ENCODE measurements around the gene SPAAR. TPM values are rescaled to one million over a fixed set of nuclear protein-coding genes. Genes with fewer than 3 reads are reported as not detected.

Gene SPAAR
- total RNA-seq, 1 donor from 2014 or later: 0.56 TPM

GRCh38 chr9:35956651-35957050 is 47.4 kb downstream of the SPAAR start:
- Mint-ChIP-seq H3K4me1 (ENCODE audit: unreplicated experiment) (peaks cover 4% of the 10 kb centered on the region), H3K27ac (ENCODE audit: unreplicated experiment) (no peak overlapping the region), H3K9me3 (ENCODE audit: unreplicated experiment) (no peaks in the 10 kb centered on the region), H3K36me3 (ENCODE audit: unreplicated experiment) (no peaks in the 10 kb centered on the region), H3K4me3 (ENCODE audit: unreplicated experiment) (no peak overlapping the region), H3K27me3 (ENCODE audit: unreplicated experiment) (peaks cover 2% of the 10 kb centered on the region)
- DNase-seq (ENCODE audit: extremely low spot score, unreplicated experiment): no peak
- no peak for TF ChIP-seq CTCF (IDR thresholded peaks at IDR 0.05)

GRCh38 chr9:35958104-35958837 is 49.0 kb downstream of the SPAAR start, which contains the start of gene OR2S2:
TSS of gene OR2S2 (minus strand) at chr9:35958154. CDS start at chr9:35958098, 56 bp downstream.
- Mint-ChIP-seq H3K9me3 (ENCODE audit: unreplicated experiment) (no peaks in the 10 kb centered on the region), H3K36me3 (ENCODE audit: unreplicated experiment) (no peaks in the 10 kb centered on the region), H3K27me3 (ENCODE audit: unreplicated experiment) (peaks cover 3% of the 10 kb centered on the region), H3K27ac (ENCODE audit: unreplicated experiment) (no peak within 1 kb of the TSS), H3K4me3 (ENCODE audit: unreplicated experiment) (no peak within 1 kb of the TSS), H3K4me1 (ENCODE audit: unreplicated experiment) (peaks cover 6% of the 10 kb centered on the region)
- TF ChIP-seq CTCF (IDR thresholded peaks at IDR 0.05): no peak
- no peak for DNase-seq (ENCODE audit: extremely low spot score, unreplicated experiment)

GRCh38 chr9:35960039-35960655 is 50.9 kb downstream of the SPAAR start:
- peaks cover 4% of the 10 kb centered on the region for H3K4me1 Mint-ChIP-seq (ENCODE audit: unreplicated experiment)
- no peaks in the 10 kb centered on the region for H3K9me3 Mint-ChIP-seq (ENCODE audit: unreplicated experiment)
- H3K36me3 Mint-ChIP-seq (ENCODE audit: unreplicated experiment): no peaks in the 10 kb centered on the region
- no peak for DNase-seq (ENCODE audit: extremely low spot score, unreplicated experiment)
- TF ChIP-seq CTCF (IDR thresholded peaks at IDR 0.05): no peak
- H3K4me3 Mint-ChIP-seq (ENCODE audit: unreplicated experiment): no peak overlapping the region
- no peak overlapping the region for H3K27ac Mint-ChIP-seq (ENCODE audit: unreplicated experiment)
- H3K27me3 Mint-ChIP-seq (ENCODE audit: unreplicated experiment): peaks cover 5% of the 10 kb centered on the region

Other genes with a start within 250 kb of the SPAAR start
- gene ARHGEF39, start 244.3 kb upstream of the SPAAR start, total RNA-seq: 0.86 and 1.6 TPM in 2 replicates
- not detected in 2 replicates for gene CA9, start 235.6 kb upstream of the SPAAR start, total RNA-seq
- 476 and 515 TPM in 2 replicates for gene TPM2, start 219.6 kb upstream of the SPAAR start, total RNA-seq
- gene TLN1, start 177.3 kb upstream of the SPAAR start, total RNA-seq: 433 and 439 TPM in 2 replicates
- 39.0 and 45.4 TPM in 2 replicates for gene CREB3, start 176.8 kb upstream of the SPAAR start, total RNA-seq
- gene GBA2, start 160.3 kb upstream of the SPAAR start, total RNA-seq: 64.0 and 69.8 TPM in 2 replicates
- gene RGP1, start 160.2 kb upstream of the SPAAR start, total RNA-seq: 35.9 and 38.4 TPM in 2 replicates
- gene MSMP, start 155.2 kb upstream of the SPAAR start, total RNA-seq: 0.56 TPM in 1 of 2 replicates, not detected in the other
- 26.8 and 28.1 TPM in 2 replicates for gene NPR2, start 117.9 kb upstream of the SPAAR start, total RNA-seq
- 2.4 TPM in 2 replicates for gene SPAG8, start 97.2 kb upstream of the SPAAR start, total RNA-seq
- gene HINT2, start 94.4 kb upstream of the SPAAR start, total RNA-seq: 35.4 and 36.0 TPM in 2 replicates
- gene FAM221B, start 80.8 kb upstream of the SPAAR start, total RNA-seq: not detected in 2 replicates
- 25.6 and 29.9 TPM in 2 replicates for gene TMEM8B, start 80.3 kb upstream of the SPAAR start, total RNA-seq
- not detected in 2 replicates for gene OR13J1, start 39.1 kb upstream of the SPAAR start, total RNA-seq
- 3.0 and 3.7 TPM in 2 replicates for gene HRCT1, start 3.3 kb upstream of the SPAAR start, total RNA-seq
- not detected in 2 replicates for gene OR2S2, start 48.7 kb downstream of the SPAAR start, total RNA-seq
- 25.7 and 27.1 TPM in 2 replicates for gene RECK, start 127.4 kb downstream of the SPAAR start, total RNA-seq
- 29.1 and 30.6 TPM in 2 replicates for gene GLIPR2, start 227.2 kb downstream of the SPAAR start, total RNA-seq

Data from osteocyte (in vitro differentiated cells).